ENCODE data around the gene MRGPRE.
A peak's percentile ranks its signal among the peaks of the same experiment; 100 is the strongest.

Gene MRGPRE

DNA sequence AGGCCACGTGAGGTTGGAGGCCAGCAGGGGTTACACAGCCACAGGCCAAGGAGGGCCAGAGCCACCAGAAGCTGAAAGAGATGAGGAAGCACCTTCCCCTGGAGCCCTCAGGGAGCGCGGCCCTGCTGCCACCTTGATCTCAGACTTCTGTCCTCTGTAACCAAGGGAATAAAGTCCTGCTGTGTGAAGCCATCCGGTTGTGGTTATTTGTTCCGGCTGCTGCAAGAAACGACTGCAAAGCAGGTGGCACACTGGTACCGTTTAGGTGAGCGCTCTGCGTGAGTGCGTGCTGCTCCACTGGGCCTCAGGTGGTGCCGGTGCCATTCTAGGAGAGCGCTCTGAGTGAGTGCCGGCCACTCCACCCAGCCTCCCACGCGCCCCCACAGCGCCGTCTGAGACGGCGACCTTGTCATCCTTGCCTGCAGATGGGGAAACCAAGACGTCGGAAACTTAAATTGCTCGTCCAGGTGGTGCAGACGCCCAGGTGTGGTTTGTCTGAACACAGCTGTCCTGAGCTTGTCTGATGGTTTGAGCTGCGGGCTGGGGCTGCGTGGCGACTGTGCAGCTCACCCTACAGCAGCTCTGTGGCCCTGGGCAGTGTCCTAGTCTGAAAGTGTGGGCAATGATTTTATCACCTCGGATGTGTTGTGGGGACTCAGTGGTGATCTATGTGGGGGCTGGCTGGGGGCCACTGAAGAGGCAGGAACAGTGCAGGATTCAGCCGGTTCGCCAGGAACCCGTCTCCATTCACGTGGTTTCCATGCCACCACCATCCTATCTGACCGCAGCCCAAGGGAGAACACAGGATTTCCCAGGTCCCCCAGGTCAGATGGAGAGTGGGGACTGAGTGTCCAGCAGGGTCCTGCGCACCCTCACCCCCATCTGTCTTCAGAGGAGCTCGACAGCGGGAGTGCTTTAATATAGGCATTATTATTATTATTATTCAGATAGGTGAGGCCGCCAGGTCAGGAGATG lies 9.0 kb downstream of the MRGPRE start:
- no peaks in the 10 kb centered on the region for H3K36me3 ChIP-seq (replicated peaks)
- peak in 1 of 2 experiments; percentile 8 for DNase-seq (ENCODE audit: low spot score in 2 of 2)
- peaks cover 67% of the 10 kb centered on the region for H3K27me3 ChIP-seq (ENCODE audit: low read depth)
- in situ Hi-C loops (cut with MboI; ENCODE audit: low sequenced_read_pairs): no loop called here
- no peaks in the 10 kb centered on the region for H3K4me1 ChIP-seq
- H3K9me3 ChIP-seq: no peaks in the 10 kb centered on the region
- H3K4me3 ChIP-seq: no peak overlapping the region

DNA sequence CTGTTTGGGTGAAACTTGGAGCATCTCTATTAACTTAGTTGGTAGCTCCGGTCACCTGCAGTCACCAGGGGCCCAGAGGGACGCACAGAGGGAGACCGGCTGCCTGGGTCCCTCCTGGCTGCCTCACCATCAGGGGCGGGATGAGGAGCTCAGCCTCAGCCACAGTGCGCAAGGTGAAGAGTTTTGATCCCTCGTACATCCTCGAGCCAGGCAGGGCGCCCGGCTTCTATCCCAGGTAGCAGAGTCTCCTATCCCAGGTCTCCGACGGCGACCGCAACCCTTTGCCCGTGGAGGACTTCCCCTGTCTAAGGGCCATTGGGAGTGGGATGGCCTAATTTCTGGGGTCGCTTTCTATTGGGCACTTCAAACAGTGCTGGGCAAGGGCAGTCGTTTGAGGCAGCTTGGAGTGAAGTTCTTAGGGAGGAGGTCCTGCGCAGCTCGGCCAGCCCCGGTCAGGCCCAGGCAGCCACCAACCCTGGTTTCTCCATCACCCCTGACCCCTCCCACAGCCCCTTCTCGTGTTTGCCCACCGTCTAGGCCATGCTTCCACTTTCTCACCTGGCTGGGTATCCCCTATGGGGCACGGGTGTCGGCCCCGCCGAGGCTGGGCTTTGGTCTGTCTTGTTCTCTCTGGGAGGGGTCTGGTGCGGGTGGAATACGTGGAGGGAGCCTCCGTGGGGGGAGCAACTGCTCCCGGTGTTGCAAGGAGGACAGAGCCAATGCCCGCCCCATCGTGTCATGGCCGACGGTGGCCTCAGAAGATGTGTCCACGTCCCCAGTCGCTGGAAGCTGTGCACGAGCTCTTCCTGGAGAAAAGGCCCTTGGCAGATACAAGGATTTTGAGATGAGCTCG lies 10.0 kb downstream of the MRGPRE start:
- in situ Hi-C loops (cut with MboI; ENCODE audit: low sequenced_read_pairs): no loop called here

GRCh38 chr11:3221408-3222002 lies 10.7 kb downstream of the MRGPRE start:
- in situ Hi-C loops (cut with MboI; ENCODE audit: low sequenced_read_pairs): no loop called here
- H3K4me3 ChIP-seq: no peak overlapping the region
- H3K4me1 ChIP-seq: no peaks in the 10 kb centered on the region
- no peaks in the 10 kb centered on the region for H3K36me3 ChIP-seq (replicated peaks)
- no peaks in the 10 kb centered on the region for H3K9me3 ChIP-seq
- no peak for DNase-seq (ENCODE audit: low spot score in 2 of 2)
- H3K27me3 ChIP-seq (ENCODE audit: low read depth): peaks cover 66% of the 10 kb centered on the region

More for the DNA sequence above, 10.0 kb downstream of the MRGPRE start:
- Histone ChIP-seq H3K36me3 (replicated peaks) (no peaks in the 10 kb centered on the region), H3K4me1 (no peaks in the 10 kb centered on the region), H3K4me3 (no peak overlapping the region), H3K9me3 (no peaks in the 10 kb centered on the region), H3K27me3 (ENCODE audit: low read depth) (peaks cover 67% of the 10 kb centered on the region)
- DNase-seq (ENCODE audit: low spot score in 2 of 2): peak in 1 of 2 experiments; percentile 7

- DNase-seq (ENCODE audit: low spot score in 2 of 2): peak in 1 of 2 experiments; percentile 12
- no peaks in the 10 kb centered on the region for H3K9me3 ChIP-seq
- in situ Hi-C loops (cut with MboI; ENCODE audit: low sequenced_read_pairs): no loop called here
- no peak overlapping the region for H3K4me3 ChIP-seq
- H3K27me3 ChIP-seq (ENCODE audit: low read depth): peaks cover 71% of the 10 kb centered on the region
- H3K36me3 ChIP-seq (replicated peaks): no peaks in the 10 kb centered on the region
- H3K4me1 ChIP-seq: no peaks in the 10 kb centered on the region
Observed at GRCh38 chr11:3220521-3221407, 11.5 kb downstream of the MRGPRE start.

GRCh38 chr11:3220101-3220500 lies 12.1 kb downstream of the MRGPRE start:
- Histone ChIP-seq H3K4me3 (no peak overlapping the region), H3K4me1 (no peaks in the 10 kb centered on the region), H3K27me3 (ENCODE audit: low read depth) (peaks cover 71% of the 10 kb centered on the region), H3K36me3 (replicated peaks) (no peaks in the 10 kb centered on the region), H3K9me3 (no peaks in the 10 kb centered on the region)
- in situ Hi-C loops (cut with MboI; ENCODE audit: low sequenced_read_pairs): no loop called here
- DNase-seq (ENCODE audit: low spot score in 2 of 2): no peak

- no peaks in the 10 kb centered on the region for H3K9me3 ChIP-seq
Observed at GRCh38 chr11:3219281-3219892, 12.8 kb downstream of the MRGPRE start.

DNA sequence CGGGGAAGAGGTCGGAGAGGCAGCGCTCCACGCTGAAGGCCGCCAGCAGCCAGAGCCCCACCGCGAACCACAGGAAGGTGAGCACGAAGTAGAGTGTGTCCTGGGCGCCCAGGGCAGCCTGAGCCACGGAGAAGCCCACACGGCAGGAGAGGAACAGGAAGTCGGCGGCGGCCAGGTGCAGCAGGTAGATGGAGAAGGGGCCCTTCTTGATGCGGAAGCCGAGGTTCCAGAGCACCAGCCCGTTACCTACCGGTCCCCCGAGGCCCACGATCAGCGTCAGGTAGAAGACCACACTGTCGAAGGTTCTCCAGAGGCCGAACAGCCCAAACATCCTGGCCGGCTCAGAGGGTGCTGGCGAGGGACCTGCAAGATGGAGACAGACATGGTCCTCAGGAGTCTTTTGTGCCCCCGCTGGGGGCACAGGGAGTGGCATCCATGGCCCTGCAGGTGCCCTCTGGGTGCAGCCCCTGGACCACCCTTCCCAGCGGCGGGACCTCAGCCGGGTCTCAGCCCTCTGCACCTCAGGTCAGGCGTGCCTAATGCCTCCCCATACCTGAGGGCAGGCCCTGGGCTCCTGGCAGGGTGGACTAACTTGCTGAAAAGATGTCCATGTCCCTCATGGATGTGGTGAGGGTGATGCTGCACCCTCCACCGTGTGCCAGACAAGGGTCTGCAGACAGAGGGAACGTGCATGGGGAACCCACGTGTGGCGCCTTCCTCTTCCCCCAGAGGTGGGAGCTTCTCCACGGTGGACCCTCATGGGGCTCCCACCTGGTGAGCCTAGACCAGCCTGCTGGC lies 13.5 kb downstream of the MRGPRE start, which contains the start of gene MRGPRG:
Gene MRGPRG, minus strand, starts transcription at position 331 of the 798 bp plus-strand sequence. Its CDS starts 0 bp downstream, at position 331.
- H3K9me3 ChIP-seq: no peaks in the 10 kb centered on the region
- peaks cover 59% of the 10 kb centered on the region for H3K27me3 ChIP-seq (ENCODE audit: low read depth)
- in situ Hi-C loops (cut with MboI; ENCODE audit: low sequenced_read_pairs): no loop called here
- H3K4me1 ChIP-seq: no peaks in the 10 kb centered on the region
- DNase-seq (ENCODE audit: low spot score in 2 of 2): peak in 1 of 2 experiments; percentile 6
- H3K36me3 ChIP-seq (replicated peaks): no peaks in the 10 kb centered on the region
- no peak within 1 kb of the TSS for H3K4me3 ChIP-seq

More at GRCh38 chr11:3219281-3219892, 12.8 kb downstream of the MRGPRE start:
- DNase-seq (ENCODE audit: low spot score in 2 of 2): peak in 1 of 2 experiments; percentile 6
- Histone ChIP-seq H3K36me3 (replicated peaks) (no peaks in the 10 kb centered on the region), H3K4me1 (no peaks in the 10 kb centered on the region), H3K4me3 (no peak overlapping the region), H3K27me3 (ENCODE audit: low read depth) (peaks cover 66% of the 10 kb centered on the region)
- in situ Hi-C loops (cut with MboI; ENCODE audit: low sequenced_read_pairs): no loop called here

GRCh38 chr11:3217818-3218482 lies 14.3 kb downstream of the MRGPRE start:
- peak in 1 of 2 experiments; percentile 13 for DNase-seq (ENCODE audit: low spot score in 2 of 2)
- peaks cover 52% of the 10 kb centered on the region for H3K27me3 ChIP-seq (ENCODE audit: low read depth)
- in situ Hi-C loops (cut with MboI; ENCODE audit: low sequenced_read_pairs): no loop called here

GRCh38 chr11:3216027-3216525 lies 16.1 kb downstream of the MRGPRE start:
- H3K9me3 ChIP-seq: no peaks in the 10 kb centered on the region
- no peak for DNase-seq (ENCODE audit: low spot score in 2 of 2)
- H3K4me1 ChIP-seq: no peaks in the 10 kb centered on the region
- no peaks in the 10 kb centered on the region for H3K36me3 ChIP-seq (replicated peaks)
- H3K27me3 ChIP-seq (ENCODE audit: low read depth): peaks cover 35% of the 10 kb centered on the region
- in situ Hi-C loops (cut with MboI; ENCODE audit: low sequenced_read_pairs): no loop called here
- no peak overlapping the region for H3K4me3 ChIP-seq

More at GRCh38 chr11:3217818-3218482, 14.3 kb downstream of the MRGPRE start:
- no peaks in the 10 kb centered on the region for H3K9me3 ChIP-seq
- no peak overlapping the region for H3K4me3 ChIP-seq
- no peaks in the 10 kb centered on the region for H3K36me3 ChIP-seq (replicated peaks)
- no peaks in the 10 kb centered on the region for H3K4me1 ChIP-seq

- in situ Hi-C loops (cut with MboI; ENCODE audit: low sequenced_read_pairs): no loop called here
- Histone ChIP-seq H3K27me3 (ENCODE audit: low read depth) (peaks cover 29% of the 10 kb centered on the region), H3K4me1 (no peaks in the 10 kb centered on the region), H3K36me3 (replicated peaks) (no peaks in the 10 kb centered on the region), H3K4me3 (no peak overlapping the region), H3K9me3 (no peaks in the 10 kb centered on the region)
- no peak for DNase-seq (ENCODE audit: low spot score in 2 of 2)
Observed at GRCh38 chr11:3215346-3216026, 16.7 kb downstream of the MRGPRE start.

DNA sequence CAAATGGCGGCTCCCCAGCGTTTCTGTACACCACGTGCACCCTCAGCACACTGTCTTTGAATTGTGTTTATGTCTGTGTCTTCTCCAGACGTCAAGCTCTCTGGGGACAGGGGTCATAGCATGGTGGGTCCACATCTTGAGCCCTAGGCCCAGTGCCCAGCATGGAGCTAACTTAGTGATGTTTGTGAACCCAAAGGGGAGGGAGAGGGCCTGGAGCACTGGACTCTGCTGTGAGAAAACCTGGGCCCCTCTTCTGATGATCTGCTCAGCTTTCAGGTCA lies 17.9 kb downstream of the MRGPRE start:
- H3K9me3 ChIP-seq: no peaks in the 10 kb centered on the region
- no peak for DNase-seq (ENCODE audit: low spot score in 2 of 2)
- H3K4me3 ChIP-seq: no peak overlapping the region
- no peaks in the 10 kb centered on the region for H3K36me3 ChIP-seq (replicated peaks)
- H3K27me3 ChIP-seq (ENCODE audit: low read depth): peaks cover 18% of the 10 kb centered on the region
- in situ Hi-C loops (cut with MboI; ENCODE audit: low sequenced_read_pairs): no loop called here
- no peaks in the 10 kb centered on the region for H3K4me1 ChIP-seq
